Measurements from ENCODE around the gene CACNA2D3. TPM values are rescaled to one million over a fixed set of nuclear protein-coding genes. Genes with fewer than 3 reads are reported as not detected.
A peak's percentile ranks its signal among the peaks of the same experiment; 100 is the strongest.

The CACNA2D3 gene
- polyA plus RNA-seq, 3 donors = 8.3 to 21.5 (median 10.4) TPM

DNA sequence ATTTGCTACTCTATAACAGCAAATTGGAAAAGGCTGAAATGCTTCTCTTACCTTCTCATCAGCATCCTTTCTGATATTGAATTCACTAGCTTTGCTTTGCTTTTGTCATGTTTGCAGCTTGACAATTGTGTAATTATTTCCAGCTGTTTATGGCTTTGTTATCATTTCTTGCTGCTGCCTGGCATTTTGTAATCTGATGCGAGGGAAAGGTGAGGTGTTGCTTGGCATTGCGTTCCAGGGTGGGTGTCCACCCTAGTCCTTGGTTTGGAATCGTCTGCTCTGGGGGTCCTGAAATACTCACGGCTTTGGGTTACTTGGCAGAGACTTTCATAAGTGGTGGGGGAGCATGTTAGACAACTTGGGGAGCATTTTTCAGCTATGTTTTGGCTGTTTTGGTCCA is 2.9 kb downstream of the CACNA2D3 start:
- Histone ChIP-seq H3K4me3 (replicated peaks in 1 of 3; ENCODE audit: low read depth in 2 of 3, low read length in 3 of 3) (no peak overlapping the region), H3K79me2 (ENCODE audit: insufficient read depth, low read length) (no peaks in the 10 kb centered on the region), H3K36me3 (replicated peaks in 1 of 2; ENCODE audit: control insufficient read depth in 1 of 2, insufficient read depth in 2 of 2, low read length in 2 of 2) (no peaks in the 10 kb centered on the region), H3K9me3 (replicated peaks in 1 of 2; ENCODE audit: control insufficient read depth in 1 of 2, insufficient read depth in 1 of 2, low read length in 2 of 2) (peaks cover 0 to 18% of the 10 kb centered on the region in 2 donors), H3K4me1 (ENCODE audit: control insufficient read depth in 1 of 2, insufficient read depth in 2 of 2, low read length in 2 of 2) (no peaks in the 10 kb centered on the region), H3K27ac (ENCODE audit: low read depth in 1 of 2, low read length in 2 of 2) (no peak overlapping the region), H3K9ac (ENCODE audit: insufficient read depth, low read length, poor library complexity, severe bottlenecking) (no peak overlapping the region), H3K4me2 (replicated peaks; ENCODE audit: extremely low read depth, low read length, poor library complexity, severe bottlenecking) (no peak overlapping the region), H2AFZ (ENCODE audit: insufficient read depth, low read depth, low read length, poor library complexity, severe bottlenecking) (no peak overlapping the region), H4K20me1 (ENCODE audit: insufficient read depth, low read length) (no peaks in the 10 kb centered on the region), H3K27me3 (ENCODE audit: control insufficient read depth in 2 of 2, insufficient read depth in 2 of 2, low read length in 2 of 2) (peaks cover 39 to 55% of the 10 kb centered on the region in 2 donors)
- peaks cover 0 to 3% (median 2%) of the 10 kb centered on the region in 7 donors for H3K9me3 Mint-ChIP-seq
- peak overlapping the region in 1 of 2 donors; percentile 47 for H3K4me3 Mint-ChIP-seq
- no peak for DNase-seq
- no peaks in the 10 kb centered on the region for H3K36me3 Mint-ChIP-seq
- intact Hi-C loops (cut with micrococcal nuclease) = no loop called here
- TF ChIP-seq, protein P1, sequence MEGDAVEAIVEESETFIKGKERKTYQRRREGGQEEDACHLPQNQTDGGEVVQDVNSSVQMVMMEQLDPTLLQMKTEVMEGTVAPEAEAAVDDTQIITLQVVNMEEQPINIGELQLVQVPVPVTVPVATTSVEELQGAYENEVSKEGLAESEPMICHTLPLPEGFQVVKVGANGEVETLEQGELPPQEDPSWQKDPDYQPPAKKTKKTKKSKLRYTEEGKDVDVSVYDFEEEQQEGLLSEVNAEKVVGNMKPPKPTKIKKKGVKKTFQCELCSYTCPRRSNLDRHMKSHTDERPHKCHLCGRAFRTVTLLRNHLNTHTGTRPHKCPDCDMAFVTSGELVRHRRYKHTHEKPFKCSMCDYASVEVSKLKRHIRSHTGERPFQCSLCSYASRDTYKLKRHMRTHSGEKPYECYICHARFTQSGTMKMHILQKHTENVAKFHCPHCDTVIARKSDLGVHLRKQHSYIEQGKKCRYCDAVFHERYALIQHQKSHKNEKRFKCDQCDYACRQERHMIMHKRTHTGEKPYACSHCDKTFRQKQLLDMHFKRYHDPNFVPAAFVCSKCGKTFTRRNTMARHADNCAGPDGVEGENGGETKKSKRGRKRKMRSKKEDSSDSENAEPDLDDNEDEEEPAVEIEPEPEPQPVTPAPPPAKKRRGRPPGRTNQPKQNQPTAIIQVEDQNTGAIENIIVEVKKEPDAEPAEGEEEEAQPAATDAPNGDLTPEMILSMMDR (IDR thresholded peaks at IDR 0.05) = no peak
- 40% methylated on average over 1 of the region's 4 CpGs for WGBS (ENCODE audit: insufficient coverage)
- H3K27me3 Mint-ChIP-seq (ENCODE audit: low read depth in 3 of 3) = peaks cover 46 to 53% (median 53%) of the 10 kb centered on the region in 3 donors
- no peak overlapping the region for H3K27ac Mint-ChIP-seq
- no peaks in the 10 kb centered on the region for H3K4me1 Mint-ChIP-seq

DNA sequence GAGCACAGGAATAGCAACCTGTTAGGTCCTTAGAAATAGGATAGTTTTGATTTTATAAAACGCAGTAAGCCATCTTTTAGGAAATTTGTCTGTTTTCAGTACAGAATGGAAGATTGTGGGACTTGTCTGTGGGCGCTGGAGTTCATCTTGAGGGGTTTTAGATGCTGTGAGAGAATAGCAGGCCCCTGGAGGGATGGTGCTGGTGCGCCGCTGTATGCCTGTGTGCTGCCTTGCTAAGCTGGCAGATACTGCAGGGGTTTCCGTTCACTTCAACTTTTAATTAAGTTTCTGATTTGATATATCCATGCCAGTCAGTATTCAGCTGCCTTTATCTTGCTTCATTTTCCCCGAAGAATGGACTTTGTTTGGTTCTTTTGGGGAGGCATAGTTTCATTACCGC is 4.2 kb downstream of the CACNA2D3 start:
- intact Hi-C loops (cut with micrococcal nuclease) = no loop called here
- Histone ChIP-seq H4K20me1 (ENCODE audit: insufficient read depth, low read length) (no peaks in the 10 kb centered on the region), H3K4me2 (replicated peaks; ENCODE audit: extremely low read depth, low read length, poor library complexity, severe bottlenecking) (no peak overlapping the region), H3K27me3 (ENCODE audit: control insufficient read depth in 2 of 2, insufficient read depth in 2 of 2, low read length in 2 of 2) (peaks cover 37 to 43% of the 10 kb centered on the region in 2 donors), H3K27ac (ENCODE audit: low read depth in 1 of 2, low read length in 2 of 2) (no peak overlapping the region), H3K36me3 (replicated peaks in 1 of 2; ENCODE audit: control insufficient read depth in 1 of 2, insufficient read depth in 2 of 2, low read length in 2 of 2) (no peaks in the 10 kb centered on the region), H3K4me3 (replicated peaks in 1 of 3; ENCODE audit: low read depth in 2 of 3, low read length in 3 of 3) (no peak overlapping the region), H3K4me1 (ENCODE audit: control insufficient read depth in 1 of 2, insufficient read depth in 2 of 2, low read length in 2 of 2) (no peaks in the 10 kb centered on the region), H3K9ac (ENCODE audit: insufficient read depth, low read length, poor library complexity, severe bottlenecking) (no peak overlapping the region), H2AFZ (ENCODE audit: insufficient read depth, low read depth, low read length, poor library complexity, severe bottlenecking) (no peak overlapping the region), H3K9me3 (replicated peaks in 1 of 2; ENCODE audit: control insufficient read depth in 1 of 2, insufficient read depth in 1 of 2, low read length in 2 of 2) (peaks cover 0 to 9% of the 10 kb centered on the region in 2 donors), H3K79me2 (ENCODE audit: insufficient read depth, low read length) (no peaks in the 10 kb centered on the region)
- TF ChIP-seq, protein P1 (IDR thresholded peaks at IDR 0.05) = no peak
- no peak for DNase-seq
- Mint-ChIP-seq H3K4me1 (no peaks in the 10 kb centered on the region), H3K27ac (no peak overlapping the region), H3K27me3 (ENCODE audit: low read depth in 3 of 3) (peaks cover 40 to 45% (median 42%) of the 10 kb centered on the region in 3 donors), H3K4me3 (no peak overlapping the region), H3K36me3 (no peaks in the 10 kb centered on the region), H3K9me3 (peaks cover 0 to 3% (median 0%) of the 10 kb centered on the region in 7 donors)
- 57% methylated on average over 2 of the region's 7 CpGs for WGBS (ENCODE audit: insufficient coverage)

All from CD14-positive monocyte (primary cell).